CD4-positive, alpha-beta T cell treated with Interleukin-2 at 100 ng/mL for 4 hours (primary cell): ENCODE data around the gene ZMYND8.

ENCODE experiments used
- DNase-seq: peaks from one replicate; pipeline ENCODE4 v3.0.0-alpha.2; 2020; ENCODE audit warnings: low spot score

Gene ZMYND8

DNA sequence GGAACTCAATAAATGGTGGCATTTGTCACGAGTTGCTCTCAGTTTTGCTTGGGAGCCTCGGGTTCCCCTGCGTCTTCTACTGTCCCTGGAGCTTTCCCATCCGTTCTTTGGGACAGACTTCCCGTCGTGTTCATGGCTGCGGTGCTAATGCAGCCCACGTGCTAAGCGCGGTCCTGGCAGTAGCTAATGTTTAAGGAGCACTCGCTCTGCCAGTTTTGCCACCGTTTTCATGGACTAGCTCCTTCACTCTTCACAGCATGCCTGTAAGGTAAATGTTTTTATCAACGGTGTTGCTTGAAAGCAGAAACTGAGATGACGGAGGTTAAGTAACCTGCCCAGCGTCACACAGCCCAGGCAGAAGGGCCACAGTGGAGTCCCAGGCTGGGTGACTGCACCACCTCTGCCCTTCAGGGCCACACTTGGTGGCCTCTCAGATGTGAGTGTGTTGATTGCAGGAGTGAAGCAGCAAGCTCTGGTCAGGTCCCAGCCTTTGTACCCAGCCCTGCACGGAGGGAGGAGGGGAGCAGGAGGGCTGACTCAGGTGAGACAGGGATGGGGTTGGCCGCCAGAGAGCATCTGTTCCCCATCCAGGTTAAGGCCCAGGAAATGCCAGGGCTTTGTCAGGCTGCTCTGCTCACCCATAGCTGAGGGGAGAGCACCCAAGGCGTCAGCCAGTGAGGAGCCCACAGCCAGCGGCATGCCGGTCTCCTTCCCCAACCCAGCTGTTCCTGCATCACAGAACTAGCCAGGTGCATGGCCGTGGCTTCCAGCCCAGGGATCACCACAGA lies 181.8 kb downstream of the ZMYND8 start:
- no peak for DNase-seq

DNA sequence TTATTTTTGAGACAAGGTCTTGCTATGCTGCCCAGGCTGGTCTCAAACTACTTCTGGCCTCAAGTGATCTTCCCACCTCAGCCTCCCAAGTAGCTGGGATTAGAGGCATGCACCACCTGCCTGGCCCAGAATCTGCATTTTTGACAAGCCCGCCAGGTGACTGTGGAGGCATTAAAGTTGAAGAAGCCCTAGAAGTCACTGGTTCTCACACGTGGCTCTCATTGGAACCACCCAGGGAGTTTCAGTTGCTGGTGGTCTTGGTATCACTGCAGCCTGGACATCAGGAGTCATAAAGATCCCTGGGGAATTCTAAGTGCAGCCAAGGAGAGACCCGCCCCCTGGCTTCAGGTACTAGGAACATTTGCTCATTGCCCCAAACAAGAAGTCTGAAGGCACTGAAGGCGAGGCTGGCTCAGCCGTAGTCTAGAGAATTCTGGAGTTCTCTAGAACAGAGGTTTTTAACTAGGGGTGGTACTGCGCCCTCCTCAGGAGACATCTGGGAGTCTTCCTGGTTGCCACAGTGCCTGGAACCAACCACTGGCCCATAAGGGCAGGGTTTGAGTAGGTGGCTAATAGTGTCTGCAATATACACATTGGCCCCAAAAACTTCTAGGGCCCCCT lies 182.8 kb downstream of the ZMYND8 start:
- DNase-seq = no peak

DNA sequence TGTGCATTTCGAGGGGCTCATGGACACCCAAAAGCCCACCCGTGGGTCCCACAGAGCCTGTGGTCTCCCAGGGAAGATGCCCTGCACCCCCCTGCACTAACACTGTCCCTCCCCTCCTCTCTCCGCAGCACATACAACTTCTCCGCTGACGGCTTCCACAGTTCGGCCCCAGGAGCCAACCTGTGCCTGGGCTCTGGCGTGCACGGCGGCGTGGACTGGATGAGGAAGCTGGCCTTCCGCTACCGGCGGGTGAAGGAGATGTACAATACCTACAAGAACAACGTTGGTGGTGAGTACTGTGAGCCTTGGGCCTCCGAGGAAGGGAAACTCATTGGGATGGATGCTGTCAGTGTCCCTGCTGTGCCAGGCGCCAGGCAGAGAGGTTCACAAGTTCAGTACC lies 183.9 kb downstream of the ZMYND8 start:
- no peak for DNase-seq

DNA sequence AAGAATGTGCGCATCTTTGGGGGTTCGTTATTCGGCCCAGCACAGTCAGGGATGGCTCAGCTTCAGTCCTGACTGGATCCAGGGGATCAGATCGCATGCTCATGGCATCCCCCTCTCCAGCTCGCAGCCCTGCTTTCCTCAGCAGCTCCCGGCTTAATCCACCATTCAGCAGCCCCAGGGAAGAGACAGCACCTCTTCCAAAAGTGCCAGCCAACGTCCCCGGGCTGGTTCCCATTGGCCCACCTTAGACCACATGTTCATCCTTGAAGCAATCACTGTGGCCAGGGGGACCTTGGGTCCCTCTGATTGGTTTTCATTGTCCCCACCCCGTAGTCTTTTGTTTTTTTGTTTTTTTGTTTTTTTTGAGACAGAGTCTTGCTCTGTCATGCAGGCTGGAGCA lies 188.7 kb downstream of the ZMYND8 start:
- no peak for DNase-seq

DNA sequence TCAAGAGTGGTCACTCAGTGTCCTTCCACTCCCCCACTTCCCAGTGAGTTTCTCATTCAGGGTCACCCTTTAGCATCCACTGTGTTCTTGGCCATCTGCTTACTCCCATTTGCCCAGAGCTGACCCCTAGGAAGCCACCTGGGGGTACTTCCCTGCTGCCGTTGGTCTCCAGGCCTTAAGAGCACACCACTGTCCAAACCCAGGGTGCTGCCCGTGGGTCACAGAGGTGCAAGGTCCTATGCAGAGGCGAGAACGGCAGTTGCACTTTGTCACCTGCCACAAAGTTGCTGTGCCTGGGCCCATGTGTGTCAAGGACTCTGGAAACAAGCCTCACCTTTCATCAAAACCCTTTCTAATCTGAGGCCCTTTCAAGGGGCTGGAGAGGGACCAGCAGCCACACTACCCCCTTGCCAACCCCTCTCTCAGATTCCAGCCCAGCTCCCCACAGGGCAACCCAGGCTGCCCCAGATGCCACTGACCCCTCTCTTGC lies 191.1 kb downstream of the ZMYND8 start:
- DNase-seq = no peak

DNA sequence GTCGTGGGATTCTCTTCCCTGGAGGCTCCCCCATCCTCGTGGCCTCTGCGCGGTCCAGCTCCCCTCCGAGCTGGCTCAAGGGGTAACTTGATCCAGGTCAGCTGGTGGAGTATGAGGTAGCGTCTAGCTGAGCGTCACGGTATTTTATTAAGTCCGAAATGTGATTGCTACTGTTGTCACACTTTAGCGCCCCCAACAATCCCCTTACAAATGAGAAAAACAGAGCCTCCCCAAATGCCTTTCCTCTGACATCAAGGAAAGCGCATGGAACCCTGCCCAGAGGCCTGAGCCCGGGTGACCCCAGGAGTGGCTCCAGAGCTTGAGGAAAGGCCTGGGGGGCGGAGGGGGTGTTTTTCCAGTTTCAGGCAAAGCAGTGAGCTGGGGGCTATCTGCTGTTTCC lies 192.4 kb downstream of the ZMYND8 start:
- no peak for DNase-seq

DNA sequence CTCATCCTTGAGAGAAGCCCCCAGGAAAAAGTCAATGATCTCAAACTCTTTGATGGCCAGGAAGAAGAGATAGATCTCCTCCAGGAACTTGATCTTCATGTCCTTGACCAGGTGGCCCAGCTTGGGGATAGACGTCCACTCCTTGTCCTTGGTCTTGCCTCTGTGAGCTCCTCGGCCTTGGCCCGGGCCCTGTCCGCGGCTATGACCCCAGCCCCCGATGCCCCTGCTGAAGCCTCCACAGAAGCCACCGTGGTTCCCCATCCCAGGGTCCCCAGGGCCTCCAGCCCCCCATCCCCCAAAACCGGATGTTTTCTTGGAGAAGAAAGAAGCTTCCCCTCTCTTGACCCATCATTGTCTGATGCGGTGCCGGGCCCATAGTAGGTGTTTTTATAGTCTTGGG lies 195.1 kb downstream of the ZMYND8 start:
- no peak for DNase-seq

DNA sequence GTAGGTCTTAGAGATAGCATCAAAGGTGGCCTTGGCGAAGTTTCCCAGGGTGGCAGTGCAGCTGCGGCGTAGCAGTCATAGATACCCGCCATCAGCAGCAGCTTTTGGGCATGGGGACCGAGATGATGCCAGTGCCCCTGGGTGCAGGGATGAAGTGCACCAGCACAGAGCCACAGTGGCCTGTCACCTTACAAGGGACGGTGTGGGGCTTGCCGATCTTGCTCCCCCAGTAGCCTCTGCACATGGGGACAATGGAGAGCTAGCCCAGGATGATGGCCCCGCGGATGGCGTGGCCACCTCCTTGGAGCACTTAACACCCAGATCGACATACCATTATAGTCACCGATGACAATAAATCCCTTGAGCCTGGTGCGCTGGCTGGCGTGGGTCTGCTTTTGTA lies 195.5 kb downstream of the ZMYND8 start:
- DNase-seq = no peak

DNA sequence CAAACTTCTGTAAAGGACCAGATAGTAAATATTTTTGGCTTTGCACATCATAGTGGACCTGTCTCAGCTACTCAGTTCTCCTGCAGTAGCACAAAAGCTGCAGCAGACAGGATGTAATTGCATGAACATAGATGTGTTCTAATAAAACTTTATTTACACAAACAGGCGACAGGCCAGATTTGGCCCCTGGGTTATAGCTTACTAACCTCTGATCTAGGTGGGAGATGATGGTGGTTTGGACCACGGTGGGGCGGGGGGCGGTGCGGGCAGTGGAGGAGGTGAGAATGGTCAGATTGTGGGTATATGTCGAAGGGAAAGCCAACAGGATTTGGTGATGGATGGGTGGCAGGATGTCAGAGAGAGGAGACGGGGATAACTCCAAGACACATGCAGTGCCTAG lies 196.3 kb downstream of the ZMYND8 start:
- DNase-seq = no peak
